Endothelial cell of umbilical vein (primary cell): ENCODE measurements around the gene TFPI2. TPM values are rescaled to one million over a fixed set of nuclear protein-coding genes. Genes with fewer than 3 reads are reported as not detected.
"Not testable (repeated sequence)": the region's sequence is repeated elsewhere in the genome, so short reads cannot be mapped to it uniquely, and the experiment has no call there.

Experiments
- BruUV-seq: library from RNA; stranded (reverse); fragments of 400-500 nt; replicated peaks from 2 replicates; lab custom pipeline; 2021; lab: Mats Ljungman, UMichigan
- CTCF ChIA-PET: fragments of 300-600, 350-600 bp; sonication (Branson Sonifier 250); formaldehyde crosslinking; loops from one replicate; lab custom pipeline; 2021; ENCODE audit warnings: antibody characterized with exemption, inconsistent platforms; lab: Charles Lee
- POLR2A ChIA-PET: fragments of 300-600, 350-600 bp; sonication (Branson Sonifier 250); formaldehyde crosslinking; loops from one replicate; lab custom pipeline; 2021; ENCODE audit warnings: antibody characterized with exemption, inconsistent platforms; lab: Charles Lee
- DNase-seq: peaks from one replicate; pipeline ENCODE4 v3.0.0-alpha.2; 2011; ENCODE audit warnings: low read depth, low spot score
- FAIRE-seq: peaks from 2 replicates; lab custom pipeline; 2011; peaks lifted over from hg19 to GRCh38; lab: Jason Lieb, UNC
- H2AFZ ChIP-seq: 2 replicates; pipeline ENCODE4 v1.6.0; 2012; ENCODE audit warnings: low read depth, low read length, control low read depth, inconsistent platforms
- H3K27ac ChIP-seq: 2 replicates; pipeline ENCODE4 v1.5.1; 2011; ENCODE audit warnings: low read depth, mild to moderate bottlenecking, control low read depth, low read length, moderate library complexity; ENCODE audit not compliant: insufficient read depth
- H3K27me3 ChIP-seq, 2 experiments: 2 replicates each; pipeline versions ENCODE4 v1.6.0 to v1.6.1; 2011; ENCODE audit warnings: low read length in 2 of 2, mixed read lengths in 1 of 2; ENCODE audit not compliant: control insufficient read depth in 2 of 2, insufficient read depth in 2 of 2
- H3K36me3 ChIP-seq, 2 experiments: 2 replicates in 1 of 2; 3 replicates in 1 of 2; pipeline ENCODE4 v1.5.1; 2011; ENCODE audit warnings: low read length in 2 of 2, mild to moderate bottlenecking in 1 of 2, moderate library complexity in 1 of 2; ENCODE audit not compliant: control insufficient read depth in 2 of 2, insufficient read depth in 2 of 2; ENCODE audit errors: extremely low read depth in 1 of 2
- H3K4me1 ChIP-seq: 3 replicates; pipeline ENCODE4 v1.5.1; 2011; ENCODE audit warnings: mild to moderate bottlenecking, low read length; ENCODE audit not compliant: control insufficient read depth, insufficient read depth; ENCODE audit errors: extremely low read depth
- H3K4me2 ChIP-seq: 2 replicates; pipeline ENCODE4 v1.6.1; 2011; ENCODE audit warnings: low read length, control low read depth, mixed read lengths; ENCODE audit not compliant: insufficient read depth
- H3K4me3 ChIP-seq, 3 experiments: fragments of 200-600 bp in 1 of 3; sonication (generic), shearing (Covaris generic) in 1 of 3; replicated peaks in 1 of 3; 2 replicates each; pipeline ENCODE4 v1.5.1; 2011 to 2016; ENCODE audit warnings: control low read depth in 3 of 3, low read length in 3 of 3, mild to moderate bottlenecking in 2 of 3, inconsistent platforms in 1 of 3, low read depth in 1 of 3, moderate library complexity in 1 of 3; ENCODE audit not compliant: insufficient read depth in 1 of 3
- H3K79me2 ChIP-seq: 2 replicates; pipeline ENCODE4 v1.6.0; 2012; ENCODE audit warnings: low read length, inconsistent platforms; ENCODE audit not compliant: control insufficient read depth, insufficient read depth
- H3K9ac ChIP-seq: replicated peaks from 2 replicates; pipeline ENCODE3; 2011; ENCODE audit warnings: low read length, control low read depth; ENCODE audit not compliant: insufficient read depth; ENCODE audit errors: extremely low read depth
- H3K9me1 ChIP-seq: replicated peaks from 3 replicates; pipeline ENCODE4 v1.6.0; 2011; ENCODE audit warnings: mild to moderate bottlenecking, low read length; ENCODE audit not compliant: control insufficient read depth, insufficient read depth; ENCODE audit errors: extremely low read depth
- H3K9me3 ChIP-seq: replicated peaks from 2 replicates; pipeline ENCODE4 v1.5.1; 2012; ENCODE audit warnings: low read length, inconsistent platforms; ENCODE audit not compliant: control insufficient read depth, insufficient read depth
- H4K20me1 ChIP-seq: replicated peaks from 2 replicates; pipeline ENCODE3; 2011; ENCODE audit warnings: mild to moderate bottlenecking, low read length; ENCODE audit not compliant: control insufficient read depth, insufficient read depth; ENCODE audit errors: extremely low read depth
- EZH2 ChIP-seq: IDR thresholded peaks from 2 replicates; pipeline ENCODE4 v1.6.1; 2012; ENCODE audit warnings: borderline replicate concordance, low read depth, mild to moderate bottlenecking, moderate library complexity, low read length, inconsistent platforms; ENCODE audit not compliant: severe bottlenecking
- GATA2 ChIP-seq: IDR thresholded peaks from 2 replicates; pipeline ENCODE4 v1.7.0; 2011; ENCODE audit warnings: low read depth, mild to moderate bottlenecking, moderate library complexity, mixed read lengths, low read length; ENCODE audit not compliant: insufficient read length, insufficient read depth
- JUN ChIP-seq: IDR thresholded peaks from 2 replicates; pipeline ENCODE4 v1.6.1; 2011; ENCODE audit warnings: borderline replicate concordance, low read depth; ENCODE audit not compliant: insufficient read length, insufficient read depth
- MYC ChIP-seq: IDR thresholded peaks from one replicate; pipeline ENCODE4 v1.6.1; 2011; ENCODE audit warnings: mild to moderate bottlenecking, low read depth, low read length
- dilution Hi-C: fragments of 300-500 bp; cut with MboI; formaldehyde crosslinking; loops from one replicate; pipeline ENCODE4 v1.15.0; 2019; ENCODE audit warnings: low sequenced_read_pairs; ENCODE audit not compliant: extremely low pct_ligation_motif_present
- intact Hi-C: fragments of 100-400 bp; cut with micrococcal nuclease; formaldehyde crosslinking; loops from one replicate; pipeline ENCODE4 v1.10.0; 2022
- polyA plus RNA-seq, 4 experiments: library from polyadenylated mRNA; depleted of rRNA in 3 of 4; stranded (reverse) in 3 of 4; unstranded in 1 of 4; fragments of >200 nt; gene quantifications; 2 replicates each; pipeline versions ENCODE4 v1.2.1 to v1.2.3, GENCODE V29; 2011 to 2012; ENCODE audit warnings: missing spikeins in 1 of 4
- total RNA-seq: library from RNA; stranded (reverse); gene quantifications from 2 replicates; pipeline ENCODE4 v1.2.3, GENCODE V29; 2021
- TF ChIP-seq, protein P1 (sequence below): IDR thresholded peaks from 2 replicates; pipeline ENCODE4 v1.6.1; 2011; ENCODE audit not compliant: insufficient read depth, insufficient read length
- TF ChIP-seq, protein P2 (sequence below), 2 donors: IDR thresholded peaks; 1 replicate in 1 of 2; 2 replicates in 1 of 2; pipeline ENCODE4 v1.5.1; 2011; ENCODE audit warnings: low read length in 2 of 2, mild to moderate bottlenecking in 2 of 2, moderate library complexity in 2 of 2, control low read depth in 1 of 2, inconsistent platforms in 1 of 2, low read depth in 1 of 2; ENCODE audit not compliant: insufficient read depth in 1 of 2; ENCODE audit errors: extremely low read depth in 1 of 2

TFPI2 gene
- total and polyA plus RNA-seq, 2 donors (not counting 3 experiments of a cell fraction or from before 2014, with no cell fraction given): 49.9 to 65.9 TPM

GRCh38 chr7:93920496-93921182, 30.1 kb upstream of the TFPI2 start:
- ChIA-PET CTCF (interaction anchor here (0.7 to 3.3 kb wide), 15 partner anchors 10 to 295 kb away, joined by 3 to 34 read pairs (median 5); partner anchors contain the start of gene GNGT1), POLR2A (interaction anchor here (0.6 to 1.7 kb wide), 2 partner anchors 11 to 1959 kb away, joined by 3 to 12 read pairs; no protein-coding TSS in a partner anchor)
- no peaks in the 10 kb centered on the region for H3K27me3 ChIP-seq
- no TSS peak for BruUV-seq
- no peaks in the 10 kb centered on the region for H3K9me1 ChIP-seq
- peaks cover 19% of the 10 kb centered on the region for H3K4me1 ChIP-seq
- TF ChIP-seq, protein P1, sequence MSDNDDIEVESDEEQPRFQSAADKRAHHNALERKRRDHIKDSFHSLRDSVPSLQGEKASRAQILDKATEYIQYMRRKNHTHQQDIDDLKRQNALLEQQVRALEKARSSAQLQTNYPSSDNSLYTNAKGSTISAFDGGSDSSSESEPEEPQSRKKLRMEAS: no peak
- TF ChIP-seq MYC (no peak), JUN (no peak), GATA2 (no peak), EZH2 (no peak)
- TF ChIP-seq, protein P2, sequence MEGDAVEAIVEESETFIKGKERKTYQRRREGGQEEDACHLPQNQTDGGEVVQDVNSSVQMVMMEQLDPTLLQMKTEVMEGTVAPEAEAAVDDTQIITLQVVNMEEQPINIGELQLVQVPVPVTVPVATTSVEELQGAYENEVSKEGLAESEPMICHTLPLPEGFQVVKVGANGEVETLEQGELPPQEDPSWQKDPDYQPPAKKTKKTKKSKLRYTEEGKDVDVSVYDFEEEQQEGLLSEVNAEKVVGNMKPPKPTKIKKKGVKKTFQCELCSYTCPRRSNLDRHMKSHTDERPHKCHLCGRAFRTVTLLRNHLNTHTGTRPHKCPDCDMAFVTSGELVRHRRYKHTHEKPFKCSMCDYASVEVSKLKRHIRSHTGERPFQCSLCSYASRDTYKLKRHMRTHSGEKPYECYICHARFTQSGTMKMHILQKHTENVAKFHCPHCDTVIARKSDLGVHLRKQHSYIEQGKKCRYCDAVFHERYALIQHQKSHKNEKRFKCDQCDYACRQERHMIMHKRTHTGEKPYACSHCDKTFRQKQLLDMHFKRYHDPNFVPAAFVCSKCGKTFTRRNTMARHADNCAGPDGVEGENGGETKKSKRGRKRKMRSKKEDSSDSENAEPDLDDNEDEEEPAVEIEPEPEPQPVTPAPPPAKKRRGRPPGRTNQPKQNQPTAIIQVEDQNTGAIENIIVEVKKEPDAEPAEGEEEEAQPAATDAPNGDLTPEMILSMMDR (IDR thresholded peaks at IDR 0.05; ENCODE audit: extremely low read depth in 1 of 2, insufficient read depth in 1 of 2, low read depth in 1 of 2, low read length in 2 of 2): no peak
- peak overlapping the region; percentile 100 for H3K9ac ChIP-seq
- no peak for FAIRE-seq
- peak overlapping the region; percentile 98 for H3K4me2 ChIP-seq
- H3K36me3 ChIP-seq: no peaks in the 10 kb centered on the region
- dilution Hi-C loops: no loop called here
- peak overlapping the region; percentile 72 for H2AFZ ChIP-seq
- intact Hi-C loops: loop anchor here (1.0 to 5.0 kb wide), 9 partner anchors 17 to 452 kb away; partner anchors contain the start of gene BET1
- peaks cover 5% of the 10 kb centered on the region for H4K20me1 ChIP-seq
- no peaks in the 10 kb centered on the region for H3K9me3 ChIP-seq
- H3K27ac ChIP-seq: peak overlapping the region; percentile 99
- peaks cover 40% of the 10 kb centered on the region for H3K79me2 ChIP-seq
- DNase-seq: peak; percentile 57
- H3K4me3 ChIP-seq: peak overlapping the region in 1 of 3 experiments; percentile 100

GRCh38 chr7:93916315-93916714, 25.8 kb upstream of the TFPI2 start:
- H3K27me3 ChIP-seq, H3K9me3 ChIP-seq, DNase-seq, H3K9ac ChIP-seq, H3K27ac ChIP-seq, H3K79me2 ChIP-seq, BruUV-seq, H3K9me1 ChIP-seq, dilution Hi-C loops, FAIRE-seq, H2AFZ ChIP-seq, POLR2A ChIA-PET, H3K4me3 ChIP-seq, intact Hi-C loops, H3K4me2 ChIP-seq, CTCF ChIA-PET, H4K20me1 ChIP-seq, H3K36me3 ChIP-seq: not testable (repeated sequence)
- H3K4me1 ChIP-seq: peaks cover 57% of the 10 kb centered on the region
